Head of caudate nucleus (tissue), 42 donors: ENCODE results near the gene IL17D.

Experiments used
- DNase-seq, 42 donors: peaks; one replicate each; pipeline versions ENCODE4 v3.0.0 to v3.0.0-alpha.2; 2020 to 2021; ENCODE audit warnings: mixed read lengths in 7 of 42
- intact Hi-C: fragments of 100-400 bp; cut with DNase I; formaldehyde crosslinking; loops from one replicate; pipeline ENCODE4 v1.15.0; 2022

IL17D gene

DNA sequence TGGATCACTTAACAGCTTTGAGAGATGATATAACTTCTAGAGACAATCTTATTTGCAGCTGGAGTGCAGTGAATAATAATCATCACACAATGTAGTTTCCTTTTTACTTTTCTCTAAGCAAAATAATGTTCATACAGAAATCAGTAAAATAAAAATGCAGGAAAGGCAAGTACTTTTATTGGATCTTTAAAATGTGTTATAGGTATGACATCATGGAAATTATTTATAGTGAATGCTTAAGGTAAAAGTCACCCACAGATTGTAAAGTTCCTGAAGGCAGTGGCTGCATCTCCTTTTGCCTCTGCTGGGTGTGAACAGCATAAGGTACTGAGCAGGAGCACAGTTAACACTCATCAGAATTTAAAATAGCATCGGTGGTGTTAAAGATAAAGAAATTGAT lies 17.3 kb upstream of the IL17D start:
- no peak for DNase-seq
- intact Hi-C loops: no loop called here

DNA sequence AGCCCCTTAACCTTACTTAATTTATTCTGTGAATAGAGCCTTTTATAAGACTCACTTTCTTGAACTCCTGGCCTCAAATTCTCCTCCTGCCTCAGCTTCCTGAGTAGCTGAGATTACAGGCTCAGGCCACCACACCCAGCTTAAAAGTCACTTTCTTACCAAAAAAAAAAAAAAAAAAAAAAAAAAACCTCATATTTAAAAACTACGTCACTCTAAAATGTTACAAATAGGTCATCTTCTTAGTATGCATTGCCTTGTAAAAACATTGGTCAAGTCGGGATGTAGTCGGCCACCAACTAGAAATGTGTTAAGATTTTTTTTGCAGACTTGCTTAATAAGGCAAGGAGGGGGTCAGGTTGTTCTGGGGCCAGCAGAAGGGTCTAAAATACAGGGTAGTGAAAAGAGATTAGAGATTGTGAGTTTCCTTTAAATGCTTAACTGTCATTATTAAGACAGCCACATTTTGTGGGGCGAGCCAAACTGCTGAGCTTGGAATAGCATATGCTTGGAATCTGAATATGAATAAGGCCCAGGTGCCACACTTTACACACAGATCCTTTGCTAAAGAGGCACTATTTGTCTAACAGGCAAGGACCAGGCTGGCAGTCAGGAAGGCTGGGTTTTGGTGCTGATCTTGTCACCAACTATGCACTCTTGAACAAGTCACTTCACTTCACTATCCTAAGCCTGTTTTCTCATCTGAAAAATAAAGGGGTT lies 16.5 kb upstream of the IL17D start:
- intact Hi-C loops: no loop called here
- DNase-seq: no peak

DNA sequence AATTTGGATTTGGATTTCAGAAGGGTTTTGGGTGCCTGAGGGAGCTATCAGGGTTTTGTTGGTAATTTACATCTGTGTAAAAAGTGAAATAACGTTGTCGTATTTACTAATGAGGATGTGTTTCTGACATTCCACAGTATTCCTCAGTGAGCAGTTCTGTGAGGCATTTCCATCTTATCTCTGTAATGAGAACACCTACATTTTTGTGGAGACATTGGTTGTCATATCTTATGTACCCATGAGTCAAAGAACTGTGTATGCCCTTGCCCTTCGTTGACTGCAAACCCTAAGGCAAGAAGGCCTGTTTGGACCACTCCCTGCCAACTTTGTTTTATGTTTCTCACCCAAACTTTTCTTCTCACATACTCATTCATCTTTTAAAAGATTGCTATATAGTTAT lies 14.2 kb upstream of the IL17D start:
- intact Hi-C loops: no loop called here

DNA sequence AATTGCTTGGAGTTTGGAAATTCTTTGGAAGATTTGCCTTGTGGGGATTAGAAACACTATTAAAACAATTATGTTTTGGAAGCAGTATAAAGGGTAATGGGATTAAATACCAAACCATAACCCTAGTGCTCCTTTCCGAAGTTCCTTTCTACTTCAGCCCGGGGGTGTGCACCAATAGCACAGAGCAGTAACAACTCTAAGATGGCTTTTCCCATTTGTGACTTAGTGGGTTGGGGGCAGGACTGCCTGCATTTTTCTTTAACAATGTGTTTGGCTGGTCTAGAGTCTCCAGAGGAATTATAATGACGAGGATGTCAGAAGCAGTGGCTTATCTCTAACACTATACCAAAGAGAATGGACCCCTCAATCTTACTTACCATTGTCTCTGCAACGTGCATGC lies 11.9 kb upstream of the IL17D start:
- DNase-seq: no peak
- intact Hi-C loops: no loop called here

More for the DNA sequence above, 14.2 kb upstream of the IL17D start:
- no peak for DNase-seq

DNA sequence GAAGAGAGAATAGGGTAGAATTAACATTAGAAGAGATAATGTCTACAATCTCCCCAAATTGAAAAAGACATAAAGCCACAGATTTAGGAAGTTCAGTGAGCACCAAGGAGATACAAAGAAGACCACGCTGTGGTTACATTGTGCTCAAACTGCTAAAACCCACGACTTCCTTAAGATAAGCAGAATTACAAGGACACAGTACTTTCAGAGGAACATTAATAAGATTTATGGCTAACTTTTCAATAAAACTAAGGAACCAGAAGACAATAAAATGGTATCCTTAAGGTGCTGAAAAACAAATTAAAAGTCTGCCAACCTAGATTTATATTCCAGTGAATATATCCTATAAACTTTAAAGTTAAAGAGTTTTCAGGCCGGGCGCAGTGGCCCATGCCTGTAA lies 7.4 kb upstream of the IL17D start:
- no peak for DNase-seq
- intact Hi-C loops: no loop called here

DNA sequence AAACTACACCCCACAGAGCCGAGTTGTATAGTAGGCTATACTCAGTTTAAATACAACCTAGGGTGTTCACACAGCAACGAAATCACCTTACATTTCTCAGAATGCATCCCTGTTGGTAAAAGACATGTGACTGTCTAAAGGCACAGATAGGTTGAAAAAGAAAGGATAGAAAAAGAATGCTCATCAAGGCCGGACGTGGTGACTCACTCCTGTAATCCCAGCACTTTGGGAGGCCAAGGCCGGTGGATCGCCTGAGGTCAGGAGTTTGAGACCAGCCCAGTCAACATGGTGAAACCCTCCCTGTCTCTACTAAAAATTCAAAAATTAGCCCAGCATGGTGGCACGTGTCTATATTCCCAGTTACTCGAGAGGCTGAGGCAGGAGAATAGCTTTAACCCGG lies 3.8 kb upstream of the IL17D start:
- no peak for DNase-seq
- intact Hi-C loops: loop anchor here (5.0 to 10.0 kb wide), 3 partner anchors 132 to 205 kb away; partner anchors contain the start of genes CRYL1, IFT88 and XPO4

DNA sequence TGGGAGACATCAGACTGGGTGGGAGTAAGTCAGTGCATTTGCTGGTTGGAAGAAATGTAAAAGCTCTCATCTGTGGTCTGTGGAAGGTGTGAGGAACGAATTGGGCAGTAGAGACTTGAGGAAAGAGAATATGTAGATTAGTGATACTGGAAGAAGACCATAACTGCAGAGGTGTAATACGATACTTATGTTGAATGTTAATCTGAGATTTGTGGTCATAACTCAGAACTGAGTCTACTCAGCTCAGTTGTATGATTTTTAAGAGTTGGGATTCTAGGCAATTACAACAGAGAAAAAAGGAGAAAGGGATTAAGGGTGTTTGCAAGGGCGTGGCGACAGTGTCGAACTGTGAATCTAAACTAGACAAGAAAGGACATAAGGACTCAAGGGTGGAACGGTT lies 3.2 kb upstream of the IL17D start:
- DNase-seq: no peak
- intact Hi-C loops: loop anchor here (5.0 to 10.0 kb wide), 3 partner anchors 133 to 205 kb away; partner anchors contain the start of genes CRYL1, IFT88 and XPO4

DNA sequence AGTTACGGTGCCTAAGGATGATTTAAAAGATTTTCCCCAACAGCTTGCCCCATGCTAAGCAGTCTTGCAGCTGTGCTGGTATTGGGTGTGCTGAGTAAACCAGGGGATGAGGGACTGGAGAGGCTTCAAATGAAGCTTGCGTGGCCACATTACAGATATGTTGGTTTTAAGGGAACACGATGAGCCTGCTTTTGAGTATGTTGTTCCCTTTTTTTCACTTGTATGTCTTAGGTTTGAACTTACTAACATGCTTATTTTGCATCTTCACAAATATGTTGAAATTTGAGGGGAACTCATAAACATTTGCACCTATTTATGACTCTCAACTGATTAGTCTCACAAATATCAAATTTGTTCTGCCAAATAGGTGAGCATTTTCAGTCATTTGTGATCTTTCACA lies 2.0 kb upstream of the IL17D start:
- intact Hi-C loops: loop anchor here (5.0 to 10.0 kb wide), 3 partner anchors 134 to 203 kb away; partner anchors contain the start of genes CRYL1, IFT88 and XPO4
- DNase-seq: no peak

DNA sequence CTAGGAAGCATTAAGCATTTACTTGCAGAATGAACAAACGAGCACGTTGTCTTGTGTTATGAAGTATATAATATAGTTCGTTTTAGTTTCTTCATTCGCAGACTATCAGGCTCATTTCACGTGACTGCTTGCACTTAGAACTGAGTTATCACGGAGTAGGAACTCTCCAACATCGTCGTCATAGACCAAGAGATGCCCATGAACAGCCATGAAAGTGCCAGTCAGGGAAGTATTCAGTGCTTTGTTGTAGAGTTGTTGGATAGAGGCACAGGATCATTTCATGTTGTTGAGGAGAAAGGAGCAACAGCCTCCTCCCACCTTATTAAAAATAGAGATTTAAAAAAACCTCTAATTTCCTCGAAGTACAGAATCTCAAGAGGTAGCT lies 977 bp upstream of the IL17D start:
- intact Hi-C loops: loop anchor here (5.0 to 10.0 kb wide), 3 partner anchors 135 to 202 kb away; partner anchors contain the start of genes CRYL1, IFT88 and XPO4
- DNase-seq: peak in 1 of 42 donors; percentile 65

DNA sequence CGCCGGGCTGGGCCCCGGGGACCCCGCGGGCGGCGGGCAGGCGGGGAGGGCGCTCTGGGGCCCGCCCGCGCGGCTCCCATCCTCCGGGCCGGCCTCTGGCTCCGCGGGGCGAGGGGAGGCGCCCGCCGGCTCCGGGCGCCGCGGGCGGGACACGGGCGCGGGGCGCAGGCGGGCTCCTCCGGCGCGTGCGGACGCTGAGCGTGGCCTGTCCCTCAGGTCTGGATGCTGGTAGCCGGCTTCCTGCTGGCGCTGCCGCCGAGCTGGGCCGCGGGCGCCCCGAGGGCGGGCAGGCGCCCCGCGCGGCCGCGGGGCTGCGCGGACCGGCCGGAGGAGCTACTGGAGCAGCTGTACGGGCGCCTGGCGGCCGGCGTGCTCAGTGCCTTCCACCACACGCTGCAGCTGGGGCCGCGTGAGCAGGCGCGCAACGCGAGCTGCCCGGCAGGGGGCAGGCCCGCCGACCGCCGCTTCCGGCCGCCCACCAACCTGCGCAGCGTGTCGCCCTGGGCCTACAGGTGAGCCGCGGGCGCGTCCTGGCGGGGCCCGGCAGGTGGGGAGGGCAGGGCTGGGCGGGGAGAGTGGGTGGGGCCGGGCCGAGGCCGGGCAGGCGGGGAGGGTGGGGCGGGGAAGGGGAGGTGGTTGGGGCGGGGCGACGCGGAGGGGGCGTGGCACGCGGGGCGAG lies 420 bp downstream of the IL17D start:
- peak in 41 of 42 donors; percentile 47 to 88 (median 75) for DNase-seq
- intact Hi-C loops: loop anchor here (5.0 to 10.0 kb wide), 3 partner anchors 137 to 201 kb away; partner anchors contain the start of genes CRYL1, IFT88 and XPO4

DNA sequence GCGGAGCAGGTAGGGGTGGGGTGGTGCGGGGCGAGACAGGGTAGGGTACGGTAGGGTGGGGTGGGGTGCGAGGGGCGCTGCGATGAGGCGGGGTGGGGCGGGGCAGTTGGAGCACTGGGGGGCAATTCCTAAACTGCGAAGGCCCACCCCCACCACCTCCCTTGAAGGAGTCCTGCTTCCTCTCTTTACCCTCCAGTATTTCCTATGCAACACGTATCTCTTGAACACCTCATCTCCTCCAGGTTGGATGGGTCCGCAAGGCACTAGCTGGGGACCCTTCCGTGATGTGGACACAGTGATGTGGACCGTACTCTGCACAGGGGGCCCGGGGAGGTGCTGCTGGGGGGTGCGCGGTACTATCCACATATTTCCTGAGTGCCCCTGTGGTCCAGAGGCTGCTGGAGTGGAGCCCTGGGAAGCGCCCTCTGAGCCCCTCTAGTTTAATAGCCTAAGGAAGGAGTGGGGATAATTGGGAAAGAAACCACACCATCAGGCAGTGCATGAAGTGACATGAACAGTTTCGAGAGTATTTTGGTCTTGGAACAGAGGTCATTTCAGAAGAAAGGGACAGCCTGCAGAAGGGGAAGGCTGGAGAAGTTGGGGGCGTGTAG lies 1.1 kb downstream of the IL17D start:
- intact Hi-C loops: loop anchor here (5.0 to 10.0 kb wide), 3 partner anchors 137 to 200 kb away; partner anchors contain the start of genes CRYL1, IFT88 and XPO4
- DNase-seq: no peak

DNA sequence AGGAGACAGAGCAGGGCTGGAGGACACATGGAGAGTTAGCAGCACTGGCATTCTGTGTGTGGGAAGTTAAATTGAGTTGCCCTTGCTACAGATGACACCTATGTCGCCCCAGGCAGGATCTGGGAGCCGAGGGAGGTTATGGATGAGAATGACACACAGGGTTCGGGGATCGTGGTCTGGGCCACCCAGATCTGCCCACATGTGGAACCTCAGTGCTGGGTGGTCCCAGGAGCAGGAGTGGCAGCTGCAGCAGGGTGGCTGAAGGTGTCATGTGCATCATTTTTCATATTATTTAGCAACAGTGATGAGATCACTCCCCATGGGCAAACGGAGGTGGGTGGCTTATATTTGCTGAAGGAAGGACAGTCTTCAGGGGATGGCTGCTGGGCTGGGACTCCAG lies 3.2 kb downstream of the IL17D start:
- intact Hi-C loops: loop anchor here (10.0 kb wide), 2 partner anchors 182 to 198 kb away; partner anchors contain the start of genes CRYL1 and XPO4
- DNase-seq: no peak

DNA sequence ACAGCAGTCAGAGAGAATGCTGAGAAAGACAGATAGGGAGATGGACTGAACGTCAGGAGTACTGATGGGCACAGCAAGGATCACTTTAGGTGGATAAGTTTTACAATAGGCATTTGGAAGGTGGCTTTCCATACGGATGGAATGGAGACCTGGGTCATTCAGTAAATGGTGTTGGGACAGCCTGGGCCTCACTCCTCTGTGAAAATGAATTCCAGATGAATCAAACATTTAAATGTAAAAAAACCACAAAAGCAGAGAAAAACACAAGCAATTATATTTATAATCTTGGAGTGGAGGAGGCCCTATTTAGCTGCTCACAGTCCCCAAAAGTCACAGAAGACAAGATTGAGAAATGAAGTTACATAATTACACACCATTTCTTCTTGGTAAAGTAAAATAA lies 4.7 kb downstream of the IL17D start:
- intact Hi-C loops: loop anchor here (10.0 kb wide), 2 partner anchors 183 to 197 kb away; partner anchors contain the start of genes CRYL1 and XPO4
- DNase-seq: no peak

DNA sequence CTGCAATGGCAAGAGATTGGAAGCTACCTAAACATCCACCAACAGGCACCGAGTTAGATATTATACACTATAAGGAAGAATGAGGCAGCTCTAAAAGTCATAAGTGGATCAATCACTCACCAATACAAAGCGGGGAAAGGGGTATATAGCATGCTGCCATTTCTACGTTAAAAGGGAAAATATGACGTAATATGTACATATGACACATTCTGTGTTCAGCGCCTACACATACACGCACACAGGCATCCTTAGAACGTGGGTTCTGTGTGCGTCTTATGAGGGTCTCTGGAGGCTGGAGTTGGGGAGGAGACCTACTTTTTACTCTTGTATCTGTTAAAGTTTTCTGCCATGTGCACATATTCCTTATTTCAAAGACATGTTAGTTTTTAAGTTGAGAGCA lies 5.9 kb downstream of the IL17D start:
- DNase-seq: no peak
- intact Hi-C loops: loop anchor here (10.0 kb wide), 2 partner anchors 185 to 195 kb away; partner anchors contain the start of genes CRYL1 and XPO4

DNA sequence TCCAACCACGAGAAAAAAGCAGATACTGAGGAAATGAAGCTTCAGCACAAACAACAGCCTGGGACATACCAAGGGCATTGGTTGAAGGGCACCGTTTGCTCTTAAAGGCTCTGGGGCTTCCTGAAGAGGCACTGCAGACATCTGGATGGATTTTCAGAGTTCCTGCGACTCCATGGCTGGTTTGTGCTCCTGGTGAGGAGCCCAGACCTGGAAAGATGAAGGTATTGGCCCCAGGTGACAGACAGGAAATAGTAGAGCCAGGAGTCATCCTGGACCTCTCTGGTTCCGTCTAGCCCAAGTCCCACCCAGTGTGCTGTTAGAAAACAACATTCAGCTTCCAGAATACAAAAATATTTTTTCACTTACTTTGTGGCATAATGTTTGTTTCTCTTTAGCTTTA lies 6.3 kb downstream of the IL17D start:
- no peak for DNase-seq
- intact Hi-C loops: loop anchor here (5.0 to 10.0 kb wide), 3 partner anchors 118 to 195 kb away; partner anchors contain the start of genes CRYL1 and XPO4

DNA sequence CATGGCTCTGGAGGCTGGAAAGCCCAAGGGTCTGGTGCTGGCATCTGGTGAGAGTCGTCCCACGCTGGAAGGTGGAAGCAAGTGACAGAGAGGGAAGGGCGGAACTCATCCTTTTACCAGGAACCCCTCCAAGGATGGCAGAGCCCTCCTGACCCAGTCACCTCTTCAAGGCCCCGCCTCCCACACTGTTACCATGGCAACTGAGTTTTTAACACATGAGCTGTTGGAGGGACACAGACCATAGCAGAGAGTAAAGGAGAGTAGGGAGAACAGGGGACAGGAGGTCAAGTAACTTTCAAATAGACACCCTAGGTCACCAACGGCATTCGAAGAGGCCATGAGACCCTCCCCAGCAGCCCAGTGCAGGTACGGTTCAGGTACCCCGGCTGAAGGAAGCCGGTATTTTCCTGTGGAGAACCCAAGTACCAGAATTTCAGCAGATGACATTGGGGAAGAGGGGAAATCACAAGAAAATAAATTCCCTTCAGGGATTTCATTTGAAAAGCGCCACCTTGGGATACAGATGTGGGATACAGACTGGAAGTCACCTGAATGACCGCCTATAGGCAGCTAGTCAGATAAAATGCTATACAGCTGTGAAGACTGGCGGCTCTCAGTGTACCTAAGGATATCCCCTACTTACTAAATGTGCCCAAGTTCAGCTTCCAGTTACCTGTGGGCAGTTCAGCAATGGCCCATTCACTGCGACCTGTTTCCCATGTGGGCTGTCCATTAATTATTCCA lies 8.0 kb downstream of the IL17D start:
- intact Hi-C loops: loop anchor here (5.0 kb wide), 1 partner anchor 116 kb away; no protein-coding TSS in a partner anchor
- DNase-seq: no peak

DNA sequence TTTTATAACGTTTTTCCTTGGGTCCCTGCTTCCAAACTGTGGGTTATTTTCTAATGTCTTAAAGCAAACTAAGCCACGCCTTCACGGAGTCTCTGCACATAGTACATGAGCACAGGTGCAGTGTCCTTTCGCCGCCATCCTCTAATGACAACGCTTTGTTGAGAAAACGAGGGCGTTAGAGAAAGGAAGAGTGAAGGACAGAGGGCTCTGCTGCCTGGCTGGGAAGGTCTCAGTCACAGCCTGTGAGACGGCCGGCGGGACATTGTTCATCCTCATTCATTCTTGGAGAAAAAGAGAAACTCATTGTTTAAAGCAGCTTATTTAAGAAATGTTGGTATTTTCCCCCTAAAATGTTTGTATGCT lies 9.5 kb downstream of the IL17D start:
- intact Hi-C loops: loop anchor here (5.0 kb wide), 1 partner anchor 114 kb away; no protein-coding TSS in a partner anchor
- DNase-seq: peak in 1 of 42 donors; percentile 42

DNA sequence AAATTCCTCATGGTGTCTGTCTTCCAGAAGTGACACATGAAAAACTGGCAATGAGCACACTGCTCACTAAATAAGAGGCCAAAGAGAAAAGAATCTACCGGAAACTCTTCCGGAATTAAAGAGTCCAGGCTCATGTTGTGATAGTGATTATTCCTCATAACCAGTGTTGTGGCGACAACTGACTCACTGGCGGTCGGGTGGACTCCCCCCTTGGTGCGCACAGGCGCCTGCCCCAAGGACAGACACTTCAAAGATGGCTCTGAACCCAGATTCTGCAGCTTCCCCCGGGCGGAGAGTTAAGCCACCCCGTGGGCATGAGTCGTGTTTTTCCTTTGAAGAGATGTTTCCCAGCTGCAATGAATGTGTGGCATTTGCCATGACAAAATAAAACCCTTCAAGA lies 10.3 kb downstream of the IL17D start:
- DNase-seq: peak in 23 of 42 donors; percentile 28 to 80 (median 49)
- intact Hi-C loops: loop anchor here (5.0 kb wide), 1 partner anchor 114 kb away; no protein-coding TSS in a partner anchor

DNA sequence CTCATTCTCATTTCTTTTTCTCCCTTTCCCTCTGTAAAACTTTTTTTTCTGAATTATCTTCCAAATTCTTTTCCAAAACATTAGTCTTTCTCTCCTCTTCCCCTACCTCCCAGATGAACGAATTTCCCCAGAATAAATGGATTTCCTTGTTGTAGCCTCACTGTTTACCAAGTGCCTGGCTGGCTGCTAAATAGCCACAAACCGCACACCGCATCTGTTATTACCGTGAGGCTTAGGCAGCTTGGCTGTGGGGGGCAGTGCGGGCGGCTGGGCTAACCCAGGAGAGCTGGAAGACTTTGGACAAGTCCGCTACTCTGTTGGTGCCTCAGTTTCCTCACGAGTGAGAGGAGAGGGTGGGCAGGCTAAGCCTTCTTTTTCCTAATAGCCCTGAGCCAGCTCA lies 10.7 kb downstream of the IL17D start:
- intact Hi-C loops: loop anchor here (5.0 kb wide), 1 partner anchor 113 kb away; no protein-coding TSS in a partner anchor
- DNase-seq: peak in 1 of 42 donors; percentile 31
